Myocyte (in vitro differentiated cells): ENCODE measurements around the gene UMPS. TPM values are rescaled to one million over a fixed set of nuclear protein-coding genes. Genes with fewer than 3 reads are reported as not detected.
"Not testable (repeated sequence)": the region's sequence is repeated elsewhere in the genome, so short reads cannot be mapped to it uniquely, and the experiment has no call there.

Experiments used
- DNase-seq: peaks from one replicate; pipeline ENCODE4 v3.0.0-alpha.2; 2012; ENCODE audit warnings: low read depth
- total RNA-seq: library from RNA; depleted of rRNA; stranded (reverse); fragments of >200 nt; gene quantifications from 2 replicates; pipeline ENCODE4 v1.2.3, GENCODE V29; 2014

The UMPS gene
- total RNA-seq, 1 donor from 2014 or later = 11.6 TPM

- not testable (repeated sequence) for DNase-seq
These were observed 23.0 kb upstream of the UMPS start for GRCh38 chr3:124707223-124707622.

- peak; percentile 8 for DNase-seq
These were observed 22.6 kb upstream of the UMPS start for GRCh38 chr3:124707656-124708062.

DNA sequence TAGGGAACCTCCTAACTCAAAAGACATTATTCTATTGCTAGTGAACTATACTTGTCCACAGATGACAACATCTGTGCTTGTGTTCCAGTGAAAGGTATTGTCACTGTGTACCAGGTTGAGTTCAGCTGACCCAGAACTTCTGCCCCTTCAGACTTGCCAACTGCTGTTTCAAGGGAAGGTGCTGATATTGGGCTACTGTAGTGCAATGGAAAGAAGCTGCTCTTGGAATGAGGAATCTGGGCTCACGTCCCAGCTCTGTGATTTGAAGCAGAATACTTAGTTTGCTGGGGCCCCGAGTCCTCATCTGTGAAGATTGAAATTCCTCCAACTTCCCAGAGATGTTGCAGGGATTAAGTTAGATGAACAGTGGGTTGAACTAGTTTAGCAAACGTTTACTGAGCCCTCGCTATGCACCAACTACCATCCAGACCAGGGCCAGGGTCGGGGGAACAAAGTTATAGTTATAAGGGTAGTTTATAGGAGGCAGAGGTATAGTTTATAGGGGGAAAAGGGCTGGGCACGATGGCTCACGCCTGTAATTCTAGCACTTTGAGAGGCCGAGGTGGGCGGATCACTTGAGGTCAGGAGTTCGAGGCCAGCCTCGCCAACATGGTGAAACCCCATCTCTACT is 15.9 kb upstream of the UMPS start:
- no peak for DNase-seq

DNA sequence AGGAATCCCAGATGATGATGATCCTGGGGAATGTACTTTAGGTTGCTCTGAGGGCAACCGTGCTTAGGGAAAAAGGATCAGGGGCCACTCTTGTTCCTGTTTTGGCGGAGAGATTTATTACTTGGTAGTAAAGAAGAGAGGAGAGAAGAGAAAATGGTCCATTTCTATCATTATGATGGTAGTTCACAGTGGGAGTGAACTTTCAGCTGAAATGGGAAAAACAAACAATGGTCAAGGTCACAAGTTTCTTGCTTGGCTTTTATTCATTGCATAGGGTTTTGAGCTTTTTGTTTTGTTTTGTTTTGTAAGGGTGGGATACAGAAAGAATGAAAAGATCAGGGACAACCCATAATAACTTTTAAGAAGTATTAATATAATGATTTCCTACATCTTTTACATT is 7.7 kb upstream of the UMPS start:
- no peak for DNase-seq

DNA sequence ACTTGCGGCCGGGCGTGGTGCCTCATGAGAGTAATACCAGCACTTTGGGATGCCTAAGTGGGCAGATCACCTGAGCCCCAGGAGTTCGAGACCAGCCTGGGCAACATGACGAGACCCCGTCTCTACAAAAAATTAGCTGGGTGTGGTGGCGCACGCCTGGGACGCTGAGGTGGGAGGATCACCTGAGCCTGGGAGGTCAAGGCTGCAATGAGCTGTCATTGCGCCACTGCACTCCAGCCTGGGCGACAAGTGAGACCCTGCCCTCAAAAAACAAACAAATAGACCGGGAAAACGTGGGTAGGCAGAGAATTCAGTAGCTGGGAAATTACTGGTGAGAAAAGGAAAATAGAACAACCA is 667 bp downstream of the UMPS start:
- no peak for DNase-seq

GRCh38 chr3:124731760-124732159 is 1.5 kb downstream of the UMPS start:
- no peak for DNase-seq

DNA sequence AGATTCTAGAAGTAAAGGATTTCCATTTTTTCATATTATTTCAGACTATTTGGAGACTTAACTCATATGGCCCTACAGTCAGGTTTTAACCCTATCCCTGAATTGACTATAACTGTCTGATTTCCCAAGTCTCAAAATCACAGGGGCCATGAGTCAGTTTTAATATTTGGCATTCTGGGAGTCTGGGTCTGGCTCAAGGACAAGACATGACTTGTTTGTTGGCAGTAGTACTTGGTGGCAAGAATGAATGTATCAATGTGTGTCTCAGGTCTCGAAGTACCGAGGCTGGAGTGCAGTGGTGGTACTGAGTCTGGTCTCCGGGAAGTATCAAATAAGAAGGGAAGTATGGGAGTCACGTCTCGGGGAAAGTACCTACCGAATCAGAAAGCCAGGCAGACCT is 10.8 kb downstream of the UMPS start:
- no peak for DNase-seq

DNA sequence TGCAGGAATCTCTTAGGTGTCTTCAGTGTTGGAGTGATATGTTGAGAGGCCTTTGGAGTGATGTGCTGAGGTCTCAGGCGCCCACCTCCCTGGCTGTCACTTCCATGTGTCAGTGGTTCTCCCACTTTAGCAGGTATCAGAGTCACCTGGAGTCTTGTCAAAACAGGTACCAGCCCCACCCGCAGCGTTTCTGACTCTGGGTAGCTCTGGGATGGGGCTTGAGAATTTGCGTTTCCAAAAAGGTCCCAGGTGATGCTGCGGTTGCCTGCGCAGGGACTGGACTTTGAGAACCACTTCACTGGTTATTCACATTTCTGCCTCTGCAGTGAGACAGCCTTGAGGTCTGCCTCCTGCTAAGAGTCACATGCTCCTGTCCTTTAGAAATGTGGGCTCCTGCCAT is 15.5 kb downstream of the UMPS start:
- no peak for DNase-seq

DNA sequence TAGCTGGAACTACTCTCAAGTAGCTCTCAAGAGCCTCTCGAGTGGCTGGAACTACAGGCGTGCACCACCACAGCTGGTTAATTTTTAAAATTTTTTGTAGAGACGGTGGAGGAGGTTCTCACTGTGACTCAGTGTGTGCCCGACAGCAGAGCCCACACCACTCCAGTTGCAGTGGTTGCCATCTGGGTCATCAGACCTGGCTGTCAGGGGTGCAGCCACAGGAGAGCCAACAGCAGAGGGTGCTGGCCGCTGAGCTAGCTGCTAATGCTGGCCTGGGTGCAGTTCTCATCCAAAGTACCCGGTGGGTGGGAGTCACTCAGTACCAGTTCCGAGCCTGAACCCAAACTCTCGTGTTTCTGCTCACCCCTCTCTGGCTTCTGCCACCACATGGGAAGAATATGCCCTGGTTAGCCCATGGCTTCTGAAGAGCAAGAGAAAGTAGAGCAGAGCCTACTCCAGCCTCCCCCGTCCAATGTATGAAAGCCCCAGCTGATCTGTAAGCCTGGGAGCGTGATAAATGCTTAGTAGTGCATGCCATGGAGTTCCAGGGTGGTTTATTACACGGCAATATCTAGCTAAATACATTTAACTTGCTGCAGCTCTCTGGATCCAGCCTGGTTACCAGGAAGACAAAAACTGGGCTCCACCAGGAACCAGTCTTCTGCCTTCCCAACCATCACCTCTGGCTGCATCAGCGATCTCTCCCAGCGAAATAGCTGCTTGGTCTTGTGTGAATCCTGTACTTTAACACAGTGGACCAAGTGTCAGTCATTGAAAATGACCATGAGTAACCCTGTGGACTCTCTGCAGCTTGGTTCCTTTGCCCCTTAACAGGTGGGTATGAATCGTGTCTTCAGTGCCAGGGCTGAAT is 17.1 kb downstream of the UMPS start:
- no peak for DNase-seq

DNA sequence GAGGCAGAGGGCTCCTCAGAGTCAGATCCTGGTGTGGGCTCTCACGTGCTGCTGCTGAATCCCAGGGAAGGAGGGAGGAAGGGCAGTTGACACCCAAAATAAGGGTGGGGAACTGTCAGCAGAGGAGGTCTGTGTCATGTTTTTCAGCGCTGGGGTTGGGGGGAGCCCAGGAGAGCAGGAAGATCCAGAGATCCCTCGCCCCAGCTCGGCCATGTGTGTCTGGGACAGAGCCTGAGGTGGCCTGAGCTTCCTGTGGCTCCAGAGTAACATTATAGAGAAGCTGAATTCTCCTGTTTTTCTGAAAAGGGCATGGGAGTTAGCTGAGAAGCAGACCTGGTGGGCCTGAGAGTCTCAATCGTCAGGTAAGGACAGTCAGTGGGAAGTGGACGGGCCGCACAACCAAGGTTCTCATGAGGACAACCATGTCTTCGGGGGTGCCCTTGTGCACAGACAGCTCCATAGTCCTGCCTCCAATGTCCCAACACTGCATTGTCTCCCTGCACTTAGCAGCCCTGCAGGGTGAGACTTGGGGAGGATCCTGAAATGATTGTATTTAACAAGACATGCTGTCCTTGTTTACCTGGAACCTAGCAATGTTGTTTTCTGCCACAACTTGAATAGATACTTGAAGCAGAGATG is 18.4 kb downstream of the UMPS start:
- no peak for DNase-seq

GRCh38 chr3:124749877-124750276 is 19.6 kb downstream of the UMPS start:
- not testable (repeated sequence) for DNase-seq

DNA sequence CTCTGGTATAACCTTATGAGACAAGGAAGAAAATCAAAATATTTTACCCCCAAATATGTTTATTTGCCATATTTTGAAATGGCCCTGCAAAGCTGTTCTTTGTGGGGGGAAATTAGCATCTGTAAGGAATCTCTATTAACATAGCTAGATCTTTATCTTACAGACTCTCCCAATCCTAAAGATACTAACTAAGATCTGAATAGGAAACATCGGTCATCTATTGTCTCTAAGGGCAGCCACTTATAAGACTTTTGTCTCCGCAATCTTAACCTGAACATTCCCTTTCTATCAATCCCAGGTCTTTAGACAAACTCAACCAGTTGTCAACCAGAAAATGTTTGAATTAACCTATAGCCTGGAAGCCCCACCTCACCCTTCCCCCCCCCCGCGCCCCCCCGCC is 21.2 kb downstream of the UMPS start:
- no peak for DNase-seq

DNA sequence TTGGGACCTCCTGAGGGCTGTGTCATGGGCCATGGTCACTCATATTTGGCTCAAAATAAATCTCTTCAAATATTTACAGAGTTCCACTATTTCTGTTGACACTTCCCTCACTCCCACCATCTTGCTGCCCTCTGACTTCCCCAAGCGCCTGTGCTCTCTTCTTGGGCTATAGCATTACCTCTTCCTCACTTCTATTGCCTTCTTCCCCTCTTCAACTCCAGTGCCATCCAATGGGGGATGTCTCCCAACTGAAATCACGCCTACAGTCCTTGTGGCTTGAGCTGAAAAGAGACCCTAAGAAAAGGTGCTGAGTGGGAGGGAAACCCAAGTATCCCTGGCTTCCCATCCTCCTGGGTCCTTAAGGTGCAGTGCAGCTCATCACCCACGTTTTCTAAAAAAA is 21.8 kb downstream of the UMPS start:
- DNase-seq = no peak

DNA sequence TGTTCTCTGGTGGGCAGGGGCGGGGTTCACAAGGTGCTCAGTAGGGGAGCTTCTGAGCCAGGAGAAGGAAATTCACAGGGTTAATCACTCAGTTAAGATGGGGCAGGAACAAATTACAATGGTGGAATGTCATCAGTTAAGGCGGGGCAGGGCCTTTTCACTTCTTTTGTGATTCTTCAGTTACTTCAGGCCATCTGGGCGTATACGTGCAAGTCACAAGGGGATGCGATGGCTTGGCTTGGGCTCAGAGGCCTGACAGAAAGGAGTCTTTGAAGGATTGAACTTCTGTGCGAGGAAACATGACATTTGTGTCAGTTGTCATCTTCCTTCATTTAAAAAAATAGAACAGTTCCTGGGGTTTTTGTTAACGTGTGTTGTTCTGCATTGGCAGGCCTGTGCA is 27.7 kb downstream of the UMPS start:
- not testable (repeated sequence) for DNase-seq

DNA sequence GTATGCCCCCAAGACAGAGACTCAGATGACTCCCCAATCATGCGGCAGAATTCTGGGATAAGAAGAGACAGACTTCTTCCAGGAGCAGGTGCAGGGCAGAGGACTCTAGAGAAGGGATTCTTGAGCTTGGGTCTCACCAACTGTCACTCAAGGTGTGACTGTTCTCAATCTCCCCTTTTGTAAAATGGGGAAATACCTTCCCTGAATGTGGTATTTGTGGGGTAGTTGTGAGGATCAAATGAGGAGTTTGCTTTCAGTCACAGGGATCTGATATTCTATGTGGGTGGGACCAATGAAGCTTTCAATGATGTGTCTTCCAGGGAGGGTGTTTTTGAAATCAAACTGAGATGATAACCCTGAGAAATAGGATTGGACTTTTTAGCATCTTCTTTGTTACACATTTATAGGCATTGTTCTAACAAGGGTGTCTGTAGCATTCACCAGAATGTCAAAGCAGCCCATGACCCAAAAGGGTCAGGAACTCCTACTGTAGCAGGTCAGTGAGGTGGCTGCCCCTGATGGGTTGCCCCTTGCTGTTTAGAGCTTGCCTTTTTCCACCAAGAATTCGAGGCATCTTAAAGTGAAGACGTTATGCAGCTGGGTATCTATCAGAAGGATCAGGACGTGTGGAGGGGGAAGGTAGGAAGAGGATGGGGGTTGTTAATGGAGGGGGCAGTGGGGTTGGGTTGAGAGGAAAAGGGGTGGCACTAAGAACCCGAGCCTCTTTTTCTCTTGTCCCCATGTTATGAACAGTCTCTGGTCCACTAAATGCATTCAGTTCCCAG is 28.8 kb downstream of the UMPS start:
- no peak for DNase-seq

GRCh38 chr3:124759666-124760401 is 29.6 kb downstream of the UMPS start:
- peak; percentile 40 for DNase-seq

DNA sequence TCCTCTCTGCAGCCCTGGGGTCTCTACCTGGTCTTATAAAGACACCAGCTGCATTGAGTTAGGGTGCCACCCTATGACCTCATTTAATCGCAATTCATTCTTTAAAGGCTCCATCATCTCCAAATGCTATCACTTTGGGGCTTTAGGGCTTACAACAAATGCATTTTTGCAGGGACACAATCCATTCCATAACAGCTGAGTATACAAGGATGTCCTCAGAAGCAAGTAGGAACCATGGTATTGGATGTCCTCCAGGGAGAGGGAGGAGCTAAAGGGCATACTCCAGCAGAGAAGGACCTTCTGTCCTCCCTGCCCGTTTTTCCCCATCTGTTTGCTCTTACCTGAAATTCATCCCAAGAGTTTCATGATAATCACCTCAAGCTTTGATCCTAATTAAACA is 30.3 kb downstream of the UMPS start:
- peak; percentile 91 for DNase-seq

GRCh38 chr3:124761250-124761796 is 31.1 kb downstream of the UMPS start:
- peak; percentile 90 for DNase-seq

DNA sequence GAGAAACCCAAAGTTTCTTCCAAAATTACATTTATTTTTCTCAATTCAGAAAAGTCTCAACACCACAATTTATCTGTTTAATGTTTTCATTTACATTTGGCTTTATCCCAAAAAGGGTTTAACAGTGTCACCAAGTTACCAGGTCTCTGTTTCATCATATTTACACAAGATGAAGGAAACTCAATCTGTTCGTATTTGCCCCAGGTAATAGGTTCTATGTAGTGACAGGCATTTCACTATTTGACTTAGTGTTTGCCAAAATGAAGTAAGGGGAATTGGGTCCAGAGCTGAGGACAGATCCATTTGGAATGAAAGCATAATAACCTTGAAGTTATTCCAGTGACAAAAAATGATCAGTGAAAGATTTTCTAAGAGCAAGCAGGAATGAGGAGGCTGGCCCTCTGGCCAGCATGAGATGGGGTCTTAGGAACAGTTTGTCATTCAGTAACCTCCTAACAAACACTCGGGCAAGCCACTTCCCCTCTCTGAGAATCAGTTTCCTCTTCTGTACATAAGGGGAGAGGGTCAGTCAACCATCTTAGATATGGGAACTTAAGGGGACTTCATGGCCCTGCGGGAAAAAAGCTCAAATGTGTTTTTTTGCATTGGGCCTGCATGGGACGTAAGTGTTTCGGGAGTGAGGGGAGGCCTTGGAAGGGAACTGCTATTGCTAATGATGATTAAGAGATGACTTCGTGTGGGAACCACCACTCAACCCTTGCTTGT is 31.8 kb downstream of the UMPS start:
- no peak for DNase-seq

DNA sequence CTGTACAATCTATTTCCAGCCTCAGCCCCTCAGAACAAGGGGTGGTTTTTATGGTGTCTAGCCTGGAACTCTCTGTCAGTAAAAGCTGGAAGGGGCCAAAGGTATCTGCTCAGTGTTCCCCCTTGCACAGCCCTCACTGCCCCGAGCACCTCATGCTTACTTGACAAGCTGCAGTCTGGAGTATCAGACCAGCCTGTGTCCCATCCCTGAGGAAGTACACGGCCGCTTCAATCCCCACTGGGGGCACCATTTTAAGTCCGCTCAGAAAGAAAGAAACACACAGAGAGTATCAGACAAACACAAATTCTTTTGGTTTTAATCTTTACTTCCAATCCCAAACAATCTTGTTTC is 32.4 kb downstream of the UMPS start:
- no peak for DNase-seq
